WI38 (cell line): ENCODE results near the gene CA11.
"Not testable (repeated sequence)": the region's sequence is repeated elsewhere in the genome, so short reads cannot be mapped to it uniquely, and the experiment has no call there.

Experiments
- H3K4me3 ChIP-seq: 2 replicates; pipeline ENCODE4 v1.5.1; 2011; ENCODE audit warnings: low read depth, mild to moderate bottlenecking, control low read depth, low read length
- CTCF ChIP-seq: IDR thresholded peaks from 2 replicates; pipeline ENCODE4 v1.5.1; 2012; ENCODE audit warnings: low read depth, mild to moderate bottlenecking, control low read depth, low read length

CA11 gene

GRCh38 chr19:48681127-48681470 lies 35.1 kb upstream of the CA11 start:
- no peak overlapping the region for H3K4me3 ChIP-seq
- no peak for TF ChIP-seq CTCF

DNA sequence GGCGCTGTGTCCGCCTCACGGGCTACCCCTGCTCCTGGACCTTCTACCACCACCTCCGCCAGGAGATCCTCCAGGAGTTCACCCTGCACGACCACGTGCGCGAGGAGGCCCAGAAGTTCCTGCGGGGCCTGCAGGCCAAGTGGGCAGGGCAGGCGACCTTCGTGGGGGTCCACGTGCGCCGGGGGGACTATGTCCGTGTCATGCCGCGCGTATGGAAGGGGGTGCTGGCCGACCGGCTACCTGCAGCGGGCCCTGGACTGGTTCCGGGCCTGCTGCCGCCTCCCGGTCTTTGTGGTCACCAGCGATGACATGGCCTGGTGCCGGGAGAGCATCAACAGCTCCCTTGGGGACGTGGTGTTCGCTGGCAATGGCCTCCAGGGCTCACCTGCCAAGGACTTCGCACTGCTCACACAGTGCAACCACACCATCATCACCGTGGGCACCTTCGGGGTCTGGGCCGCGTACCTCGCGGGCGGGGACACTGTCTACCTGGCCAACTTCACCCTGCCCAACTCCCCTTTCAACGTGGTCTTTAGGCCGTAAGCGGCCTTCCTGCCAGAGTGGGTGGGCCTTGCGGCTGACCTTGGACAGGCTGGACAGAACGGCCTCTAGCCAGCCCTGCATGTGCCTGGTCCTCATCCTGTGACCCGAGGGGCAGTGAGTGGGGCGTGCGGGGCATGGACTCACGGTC lies 34.6 kb upstream of the CA11 start:
- TF ChIP-seq CTCF = no peak
- H3K4me3 ChIP-seq = no peak overlapping the region

GRCh38 chr19:48680006-48680405 lies 34.0 kb upstream of the CA11 start:
- H3K4me3 ChIP-seq = not testable (repeated sequence)

DNA sequence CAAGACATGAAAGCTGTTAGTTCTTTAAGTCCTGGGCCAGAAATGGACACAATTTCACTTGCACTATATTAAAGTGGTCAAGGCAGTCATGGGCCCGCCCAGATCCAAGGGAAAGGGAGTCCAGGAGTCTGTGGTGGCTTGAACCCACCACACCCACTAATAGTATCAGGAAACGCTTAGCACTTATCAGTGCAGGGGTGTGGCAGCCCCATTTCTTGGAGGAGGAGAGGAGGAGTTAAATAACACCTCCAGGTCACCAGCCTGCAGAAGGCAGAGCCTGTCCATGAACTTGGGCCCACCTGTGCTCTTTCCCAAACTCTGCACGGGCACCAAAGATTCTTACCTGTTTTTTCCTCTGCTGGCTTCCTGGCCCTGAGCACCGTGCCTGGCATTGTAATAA lies 32.2 kb upstream of the CA11 start:
- no peak overlapping the region for H3K4me3 ChIP-seq
- TF ChIP-seq CTCF = no peak

DNA sequence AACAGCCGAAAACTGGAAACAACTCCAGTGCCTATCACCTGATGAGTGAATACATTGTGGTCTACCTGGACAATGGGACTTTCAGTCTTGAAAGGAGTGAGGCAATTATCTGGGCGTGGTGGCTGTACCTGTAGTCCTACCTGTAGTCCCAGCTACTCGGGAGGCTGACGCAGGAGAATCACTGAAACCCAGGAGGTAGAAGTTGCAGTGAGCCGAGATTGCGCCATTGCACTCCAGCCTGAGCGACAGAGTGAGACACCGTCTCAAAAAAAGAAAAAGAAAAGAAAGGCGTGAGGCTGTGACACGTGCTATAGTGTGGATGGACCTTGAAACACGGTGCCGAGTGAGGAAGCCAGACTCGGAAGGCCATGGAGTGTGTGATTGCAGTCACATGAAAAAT lies 30.9 kb upstream of the CA11 start:
- H3K4me3 ChIP-seq = no peak overlapping the region
- TF ChIP-seq CTCF = no peak

DNA sequence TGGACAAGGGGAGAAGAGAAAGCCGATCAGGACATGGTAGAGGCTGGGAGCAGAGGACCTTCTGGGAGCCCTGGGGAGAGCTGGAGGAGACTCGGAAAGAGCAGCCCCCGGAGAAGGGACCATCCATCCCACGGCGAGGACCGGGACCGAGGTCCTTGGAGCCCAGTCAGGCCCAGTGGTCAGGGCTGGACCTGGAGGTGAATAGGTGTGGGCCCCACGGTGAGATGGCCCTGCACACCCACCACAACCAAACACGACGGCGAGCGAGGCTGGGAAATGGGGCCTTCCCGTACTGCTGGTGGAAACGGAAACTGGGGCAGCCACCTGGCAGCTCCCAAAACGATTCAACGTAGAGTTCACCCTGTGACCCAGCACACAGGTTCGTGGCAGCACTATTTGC lies 30.5 kb upstream of the CA11 start:
- no peak overlapping the region for H3K4me3 ChIP-seq
- TF ChIP-seq CTCF = no peak

DNA sequence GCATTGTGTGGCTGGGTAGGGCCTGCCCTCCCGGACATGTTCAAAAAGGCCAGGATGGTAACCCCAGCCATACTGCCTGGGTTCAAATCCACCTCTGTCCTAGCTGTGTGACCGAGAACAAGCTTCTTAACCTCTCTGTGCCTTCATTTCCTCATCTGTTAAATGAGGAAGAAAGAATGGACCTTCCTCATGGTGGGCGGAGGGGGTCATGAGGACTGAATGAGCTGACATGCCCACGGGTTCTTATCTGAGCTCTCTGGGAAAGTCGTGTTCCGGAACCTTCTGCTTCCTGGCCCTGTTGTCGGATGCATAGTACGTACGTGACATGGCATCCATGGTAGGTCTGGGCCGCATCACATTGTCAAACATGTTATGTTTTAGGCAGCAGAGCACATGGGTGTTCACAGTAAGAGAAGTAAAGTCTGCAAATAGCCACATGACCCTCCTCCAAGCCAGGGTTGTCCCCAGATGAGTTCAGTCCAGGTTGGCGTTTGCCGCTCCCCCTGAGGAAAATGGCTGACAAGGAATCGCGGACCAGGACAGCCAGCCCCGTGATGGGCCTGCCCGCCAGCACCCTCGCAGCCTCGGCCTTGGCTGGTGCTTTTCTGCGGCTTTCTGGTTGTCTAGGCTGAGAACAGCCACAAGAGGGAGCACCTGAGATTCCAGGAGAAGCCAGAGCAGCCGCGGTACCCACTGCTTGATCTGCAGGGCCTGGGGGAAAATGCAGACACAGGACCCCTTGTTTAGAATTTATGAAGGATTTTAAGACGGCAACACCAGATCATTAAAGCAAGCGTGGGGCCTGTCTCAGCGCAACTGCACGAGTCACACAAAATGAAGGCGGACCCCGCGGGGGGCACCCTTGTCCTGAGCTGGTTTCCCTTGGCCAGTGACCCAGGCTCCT lies 29.2 kb upstream of the CA11 start:
- no peak overlapping the region for H3K4me3 ChIP-seq
- TF ChIP-seq CTCF = peak; percentile 82
